Measurements from ENCODE around the gene ITGAV. TPM values are rescaled to one million over a fixed set of nuclear protein-coding genes. Genes with fewer than 3 reads are reported as not detected.

The ITGAV gene
- total RNA-seq, 3 donors from 2014 or later, result 107 to 125 (median 117) TPM

DNA sequence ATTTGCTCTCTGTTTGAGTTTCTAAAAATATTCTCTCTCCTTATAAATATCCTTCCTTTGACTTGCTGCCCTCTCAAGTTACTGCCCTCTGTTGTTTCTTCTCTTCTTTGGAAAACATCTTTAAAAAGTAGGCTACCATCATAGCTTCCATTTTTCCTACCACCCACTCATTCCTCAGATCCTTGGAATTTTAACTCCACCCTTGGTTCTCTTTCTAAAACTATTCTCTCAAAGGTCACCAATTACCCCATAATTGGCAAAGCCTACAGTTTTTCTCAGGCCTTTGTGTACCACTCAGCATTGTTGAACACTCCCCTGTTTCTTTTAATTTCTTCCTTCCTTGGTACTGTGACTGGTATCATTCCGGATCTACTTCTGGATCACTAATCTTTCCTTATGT, 43.0 kb upstream of the ITGAV start:
- no peak for DNase-seq (ENCODE audit: low spot score in 2 of 2)
- H3K36me3 ChIP-seq, result no peaks in the 10 kb centered on the region
- intact Hi-C loops (cut with DNase I; ENCODE audit: low total_unique reads), result no loop called here
- H3K4me3 ChIP-seq, result no peak overlapping the region
- no peaks in the 10 kb centered on the region for H3K4me1 ChIP-seq
- no peaks in the 10 kb centered on the region for H3K27me3 ChIP-seq
- H3K9me3 ChIP-seq, result no peaks in the 10 kb centered on the region
- TF ChIP-seq POLR2A (IDR thresholded peaks at IDR 0.05) (no peak), CTCF (IDR thresholded peaks at IDR 0.05) (no peak)
- H3K27ac ChIP-seq, result no peak overlapping the region

DNA sequence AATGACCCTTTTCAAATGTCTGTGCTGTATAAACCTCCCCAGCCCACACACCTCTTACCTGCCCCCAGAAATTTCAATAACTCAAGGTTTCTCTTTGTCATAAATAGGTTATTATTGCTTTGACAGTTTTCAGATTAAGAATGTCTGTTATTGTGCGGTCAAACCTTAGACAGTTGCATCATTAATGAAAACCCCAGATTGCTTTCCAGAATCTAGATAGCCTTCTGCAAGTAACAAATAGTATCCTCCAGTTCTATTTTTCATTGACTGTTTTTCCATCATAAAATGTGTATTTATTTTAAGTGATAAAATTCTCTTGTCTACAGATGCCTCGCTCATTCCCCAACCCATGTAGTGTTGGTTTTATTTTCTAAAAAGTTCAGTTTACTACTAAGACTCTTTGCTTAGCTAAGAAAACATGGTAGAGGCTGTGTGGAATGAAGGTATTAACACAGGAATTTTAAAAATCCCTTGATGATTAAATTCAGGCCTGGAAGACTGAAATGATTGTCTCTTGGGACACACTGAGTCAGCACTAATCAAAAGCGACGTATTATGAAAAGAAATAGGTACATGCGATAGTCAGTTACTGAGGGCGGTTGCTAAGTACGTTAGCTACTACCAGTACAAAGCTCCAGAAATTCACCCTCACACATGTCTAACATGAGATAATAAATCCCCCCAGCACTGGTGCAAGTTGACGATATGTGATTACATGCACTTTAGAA, 38.4 kb upstream of the ITGAV start:
- H3K27me3 ChIP-seq, result no peaks in the 10 kb centered on the region
- H3K4me1 ChIP-seq, result no peaks in the 10 kb centered on the region
- no peak for TF ChIP-seq POLR2AphosphoS5 (IDR thresholded peaks at IDR 0.05)
- no peak for TF ChIP-seq POLR2A (IDR thresholded peaks at IDR 0.05)
- TF ChIP-seq CTCF (IDR thresholded peaks at IDR 0.05), result no peak
- no peaks in the 10 kb centered on the region for H3K9me3 ChIP-seq
- no peaks in the 10 kb centered on the region for H3K36me3 ChIP-seq
- H3K4me3 ChIP-seq, result no peak overlapping the region
- H3K27ac ChIP-seq, result no peak overlapping the region
- intact Hi-C loops (cut with DNase I; ENCODE audit: low total_unique reads), result no loop called here
- DNase-seq (ENCODE audit: low spot score in 2 of 2), result no peak

DNA sequence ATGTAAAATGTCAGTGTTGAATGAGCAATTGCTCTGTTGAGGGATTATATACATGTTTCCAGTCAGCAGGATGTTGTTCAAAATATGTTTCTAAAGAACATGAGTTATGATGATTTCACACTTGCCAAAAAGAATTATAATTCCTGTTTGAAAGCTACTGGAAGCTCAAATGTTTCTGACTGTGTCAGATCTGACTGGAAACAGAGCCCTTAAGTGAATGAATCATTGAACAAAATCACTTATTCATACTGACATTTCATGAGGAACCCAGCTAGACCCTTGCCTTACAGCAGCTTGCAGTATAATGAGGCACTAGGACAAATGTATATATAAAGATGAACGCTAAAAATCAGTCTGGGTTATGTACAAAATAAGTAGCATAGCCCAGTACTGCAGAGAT, 35.4 kb upstream of the ITGAV start:
- TF ChIP-seq CTCF (IDR thresholded peaks at IDR 0.05) (no peak), POLR2AphosphoS5 (IDR thresholded peaks at IDR 0.05) (no peak), POLR2A (IDR thresholded peaks at IDR 0.05) (no peak)
- Histone ChIP-seq H3K36me3 (no peaks in the 10 kb centered on the region), H3K27me3 (no peaks in the 10 kb centered on the region), H3K4me3 (no peak overlapping the region), H3K9me3 (no peaks in the 10 kb centered on the region), H3K27ac (no peak overlapping the region), H3K4me1 (no peaks in the 10 kb centered on the region)
- no peak for DNase-seq (ENCODE audit: low spot score in 2 of 2)
- intact Hi-C loops (cut with DNase I; ENCODE audit: low total_unique reads), result no loop called here

DNA sequence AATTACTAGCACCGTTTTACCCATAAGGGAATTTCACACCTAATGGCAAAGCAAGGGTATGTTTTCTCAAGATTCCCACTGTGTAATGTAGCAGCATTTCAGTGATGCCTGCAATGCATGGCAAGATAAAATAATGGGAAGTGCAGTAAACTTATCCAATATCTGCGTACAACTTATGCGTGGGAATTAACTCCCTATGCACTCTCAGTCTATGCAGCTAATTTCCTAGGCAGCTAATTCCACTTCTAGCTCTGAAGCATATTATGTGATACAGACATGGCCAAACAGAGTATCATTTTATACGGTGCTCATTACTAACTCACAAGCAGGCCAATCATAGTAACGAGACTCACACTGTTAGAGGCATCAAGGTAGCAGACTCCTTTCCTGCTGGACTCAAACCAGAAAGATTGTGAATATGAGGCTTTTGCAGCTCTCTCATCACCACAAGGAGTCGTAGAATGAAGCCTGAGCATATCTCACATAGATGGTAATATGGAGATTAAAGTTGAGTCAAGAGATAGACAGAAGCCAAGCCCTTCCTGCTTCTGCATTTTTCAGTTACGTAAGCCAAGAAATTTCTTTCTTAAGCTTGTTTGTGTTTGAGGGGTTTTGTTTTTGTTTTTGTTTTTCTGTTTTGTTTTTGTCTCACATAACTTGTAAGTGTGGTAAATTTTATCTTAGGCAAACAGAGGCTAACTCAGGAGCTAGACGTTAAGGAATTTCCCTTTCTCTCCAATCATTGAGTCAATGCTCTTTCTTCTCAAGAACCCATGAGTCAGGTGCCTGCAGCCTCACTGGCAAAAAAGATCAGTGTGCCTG, 34.8 kb upstream of the ITGAV start:
- intact Hi-C loops (cut with DNase I; ENCODE audit: low total_unique reads), result no loop called here
- no peak for DNase-seq (ENCODE audit: low spot score in 2 of 2)
- Histone ChIP-seq H3K27ac (no peak overlapping the region), H3K4me3 (no peak overlapping the region), H3K4me1 (no peaks in the 10 kb centered on the region), H3K27me3 (no peaks in the 10 kb centered on the region), H3K36me3 (no peaks in the 10 kb centered on the region), H3K9me3 (no peaks in the 10 kb centered on the region)
- no peak for TF ChIP-seq CTCF (IDR thresholded peaks at IDR 0.05)
- TF ChIP-seq POLR2A (IDR thresholded peaks at IDR 0.05), result no peak
- no peak for TF ChIP-seq POLR2AphosphoS5 (IDR thresholded peaks at IDR 0.05)
